Upper lobe of left lung (tissue), 6 donors: ENCODE measurements around the gene TLK1. TPM values are rescaled to one million over a fixed set of nuclear protein-coding genes. Genes with fewer than 3 reads are reported as not detected.

Source experiments
- ATAC-seq, 2 donors: fragments of 200-7000 bp; cut with Tn5 transposase; one replicate each; pipeline ENCODE4 v1.9.1; 2022; ENCODE audit warnings: mild to moderate bottlenecking in 2 of 2, moderate library complexity in 2 of 2; ENCODE audit not compliant: low FRiP score in 2 of 2
- DNase-seq, 2 donors: peaks; one replicate each; pipeline ENCODE4 v3.0.0-alpha.2; 2019 to 2020
- H3K27ac ChIP-seq, 4 donors: fragments of 200-600 bp; sonication (generic); one replicate each; pipeline ENCODE4 v1.5.1; 2016 to 2019
- H3K27me3 ChIP-seq, 4 donors: fragments of 200-600 bp; sonication (generic); one replicate each; pipeline ENCODE4 v1.5.1; 2017 to 2019
- H3K36me3 ChIP-seq, 4 donors: fragments of 200-600 bp; sonication (generic); one replicate each; pipeline ENCODE4 v1.5.1; 2016 to 2019
- H3K4me1 ChIP-seq, 4 donors: fragments of 200-600 bp; sonication (generic); one replicate each; pipeline ENCODE4 v1.5.1; 2018 to 2019
- H3K4me3 ChIP-seq, 4 donors: fragments of 200-600 bp; sonication (generic); one replicate each; pipeline ENCODE4 v1.5.1; 2017 to 2019; ENCODE audit warnings: mild to moderate bottlenecking in 2 of 4, moderate library complexity in 1 of 4
- H3K9me3 ChIP-seq, 4 donors: fragments of 200-600 bp; sonication (generic); one replicate each; pipeline ENCODE4 v1.5.1; 2018 to 2019
- CTCF ChIP-seq, 6 experiments: fragments of 450-650 bp in 4 of 6; fragments of 200-600 bp in 2 of 6; sonication (generic) in 2 of 6; IDR thresholded peaks; one replicate each; pipeline ENCODE4 v1.5.1; 2016 to 2019; ENCODE audit warnings: antibody characterized with exemption in 6 of 6
- EP300 ChIP-seq, 4 donors: sonication (generic); formaldehyde crosslinking; IDR thresholded peaks; one replicate each; pipeline ENCODE4 v1.5.1; 2017; ENCODE audit warnings: antibody characterized with exemption in 4 of 4, control low read depth in 2 of 4
- POLR2A ChIP-seq, 4 donors: fragments of 450-650 bp; IDR thresholded peaks; one replicate each; pipeline ENCODE4 v1.5.1; 2016 to 2017; ENCODE audit warnings: antibody characterized with exemption in 4 of 4, mild to moderate bottlenecking in 2 of 4
- POLR2AphosphoS5 ChIP-seq, 2 donors: sonication (generic); formaldehyde crosslinking; IDR thresholded peaks; one replicate each; pipeline ENCODE4 v1.5.1; 2017; ENCODE audit warnings: antibody characterized with exemption in 2 of 2
- WGBS, 2 donors: methylation state at CpG; one replicate each; pipeline ENCODE4 v1.1.5; 2017 to 2018; 5-methylcytosine and 5-hydroxymethylcytosine counted together
- total RNA-seq, 6 donors: library from RNA; depleted of rRNA in 4 of 6; stranded (reverse); fragments of >200 nt in 4 of 6; gene quantifications; one replicate each; pipeline versions ENCODE4 v1.1.0 to v1.2.1, GENCODE V29; 2016 to 2021
- donor health status: DM: no; HTN: no; CAD: no; lungs with moderate emphysema.
- donor health status: DM: no; HTN: yes; CAD: no; lungs with severe emphysema.

The TLK1 gene
- total RNA-seq, 6 donors from 2014 or later, result 21.9 to 70.2 (median 53.8) TPM

- no peak for ATAC-seq
- no peaks in the 10 kb centered on the region for H3K36me3 ChIP-seq
- DNase-seq, result no peak
- TF ChIP-seq POLR2A (IDR thresholded peaks at IDR 0.05), result no peak
- no peak for TF ChIP-seq EP300 (IDR thresholded peaks at IDR 0.05)
- TF ChIP-seq POLR2AphosphoS5 (IDR thresholded peaks at IDR 0.05), result no peak
- TF ChIP-seq CTCF (IDR thresholded peaks at IDR 0.05), result no peak
- H3K4me3 ChIP-seq, result no peak overlapping the region
- no peaks in the 10 kb centered on the region for H3K9me3 ChIP-seq
- H3K27me3 ChIP-seq, result no peaks in the 10 kb centered on the region
- no peak overlapping the region for H3K27ac ChIP-seq
- peaks cover 0 to 4% (median 2%) of the 10 kb centered on the region in 4 donors for H3K4me1 ChIP-seq
- 82 to 85% methylated on average over 3 of the region's 3 CpGs for WGBS, 2 donors
Observed at GRCh38 chr2:171180229-171180930, 19.7 kb upstream of the TLK1 start.

- no peak overlapping the region for H3K4me3 ChIP-seq
- no peaks in the 10 kb centered on the region for H3K36me3 ChIP-seq
- ATAC-seq, result no peak
- H3K9me3 ChIP-seq, result no peaks in the 10 kb centered on the region
- H3K4me1 ChIP-seq, result peaks cover 0 to 4% (median 2%) of the 10 kb centered on the region in 4 donors
- no peaks in the 10 kb centered on the region for H3K27me3 ChIP-seq
- TF ChIP-seq CTCF (IDR thresholded peaks at IDR 0.05) (no peak), EP300 (IDR thresholded peaks at IDR 0.05) (no peak), POLR2A (IDR thresholded peaks at IDR 0.05) (no peak), POLR2AphosphoS5 (IDR thresholded peaks at IDR 0.05) (no peak)
- no peak overlapping the region for H3K27ac ChIP-seq
- DNase-seq, result no peak
Observed at GRCh38 chr2:171178993-171179392, 18.3 kb upstream of the TLK1 start.

GRCh38 chr2:171176516-171176915 lies 15.8 kb upstream of the TLK1 start:
- no peaks in the 10 kb centered on the region for H3K4me1 ChIP-seq
- ATAC-seq (no peak), DNase-seq (no peak)
- H3K27ac ChIP-seq, result no peak overlapping the region
- WGBS, 2 donors, result 94 to 96% methylated on average over 5 of the region's 5 CpGs
- TF ChIP-seq EP300 (IDR thresholded peaks at IDR 0.05) (no peak), POLR2AphosphoS5 (IDR thresholded peaks at IDR 0.05) (no peak), CTCF (IDR thresholded peaks at IDR 0.05) (no peak), POLR2A (IDR thresholded peaks at IDR 0.05) (no peak)
- H3K9me3 ChIP-seq, result no peaks in the 10 kb centered on the region
- no peaks in the 10 kb centered on the region for H3K36me3 ChIP-seq
- no peak overlapping the region for H3K4me3 ChIP-seq
- no peaks in the 10 kb centered on the region for H3K27me3 ChIP-seq

GRCh38 chr2:171174075-171174474 lies 13.4 kb upstream of the TLK1 start:
- Histone ChIP-seq H3K27ac (no peak overlapping the region), H3K36me3 (no peaks in the 10 kb centered on the region), H3K9me3 (no peaks in the 10 kb centered on the region), H3K4me3 (no peak overlapping the region), H3K4me1 (no peaks in the 10 kb centered on the region), H3K27me3 (no peaks in the 10 kb centered on the region)
- ATAC-seq, result no peak
- whole genome bisulfite sequencing, 2 donors, result 64 to 85% methylated on average over 2 of the region's 2 CpGs
- TF ChIP-seq EP300 (IDR thresholded peaks at IDR 0.05) (no peak), POLR2AphosphoS5 (IDR thresholded peaks at IDR 0.05) (no peak), CTCF (IDR thresholded peaks at IDR 0.05) (no peak), POLR2A (IDR thresholded peaks at IDR 0.05) (no peak)
- DNase-seq, result no peak

GRCh38 chr2:171173087-171173486 lies 12.4 kb upstream of the TLK1 start:
- TF ChIP-seq CTCF (IDR thresholded peaks at IDR 0.05) (no peak), POLR2AphosphoS5 (IDR thresholded peaks at IDR 0.05) (no peak), EP300 (IDR thresholded peaks at IDR 0.05) (no peak), POLR2A (IDR thresholded peaks at IDR 0.05) (no peak)
- ATAC-seq, result no peak

More at GRCh38 chr2:171173087-171173486, 12.4 kb upstream of the TLK1 start:
- Histone ChIP-seq H3K27ac (no peak overlapping the region), H3K36me3 (no peaks in the 10 kb centered on the region), H3K27me3 (no peaks in the 10 kb centered on the region), H3K4me3 (no peak overlapping the region), H3K4me1 (no peaks in the 10 kb centered on the region), H3K9me3 (no peaks in the 10 kb centered on the region)
- no peak for DNase-seq
- WGBS, 2 donors, result 92 to 93% methylated on average over 1 of the region's 1 CpG
